ENCODE data around the gene IP6K2.
A peak's percentile ranks its signal among the peaks of the same experiment; 100 is the strongest.
"Not testable (repeated sequence)": the region's sequence is repeated elsewhere in the genome, so short reads cannot be mapped to it uniquely, and the experiment has no call there.

The IP6K2 gene

DNA sequence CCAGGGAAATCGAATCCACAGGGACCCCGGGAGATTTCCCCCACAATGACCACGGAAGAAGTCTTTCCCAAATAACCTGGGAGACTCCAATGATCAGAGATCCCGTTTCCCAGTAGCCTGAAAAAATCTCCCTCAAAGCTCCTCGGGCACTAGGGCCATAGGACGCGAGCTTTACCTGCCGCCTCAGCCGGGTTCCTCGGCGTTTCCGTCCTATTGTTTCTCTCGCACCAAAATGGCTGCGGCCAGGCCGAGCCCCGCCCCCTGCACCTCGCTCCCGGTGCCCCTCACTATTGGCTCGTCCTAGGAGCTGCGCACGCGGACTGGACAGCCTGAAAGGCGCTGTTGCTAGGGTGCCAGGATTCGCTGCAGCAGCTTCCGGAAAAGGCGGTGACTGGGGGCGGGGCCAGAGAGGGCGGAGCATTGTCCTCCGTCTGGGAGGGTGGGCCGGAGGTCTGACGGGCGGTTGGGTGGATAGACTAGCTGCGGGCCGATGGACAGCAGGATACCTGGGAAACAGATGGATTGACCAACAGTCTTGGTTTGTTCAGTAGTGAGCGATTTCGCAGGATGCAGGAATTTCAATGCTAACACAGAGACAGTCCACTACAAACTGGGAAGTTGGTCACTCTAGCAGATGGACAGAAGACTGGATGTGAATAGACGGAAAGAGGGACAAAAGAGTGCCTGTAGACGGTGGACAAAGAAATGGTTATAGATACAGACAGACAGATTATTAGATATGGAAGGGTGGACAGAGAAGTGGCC is at the start of gene IP6K2:
TSS of gene IP6K2 (minus strand) at position 240 of the 765 bp plus-strand sequence. CDS start 21,930 bp downstream, outside the sequence.
- Histone ChIP-seq H3K27ac (ENCODE audit: low read depth, low read length) (peak within 1 kb of the TSS; percentile 98), H3K4me3 (ENCODE audit: low read depth, low read length) (peak within 1 kb of the TSS; percentile 97), H3K4me1 (ENCODE audit: control insufficient read depth, insufficient read depth, low read length) (peaks cover 15% of the 10 kb centered on the region), H3K9ac (ENCODE audit: low read depth, low read length) (peak within 1 kb of the TSS; percentile 99), H3K9me3 (ENCODE audit: control insufficient read depth, insufficient read depth, low read length) (no peaks in the 10 kb centered on the region), H3K36me3 (ENCODE audit: control insufficient read depth, insufficient read depth, low read length) (peaks cover 33% of the 10 kb centered on the region), H3K27me3 (ENCODE audit: control insufficient read depth, insufficient read depth, low read length) (no peaks in the 10 kb centered on the region)

GRCh38 chr3:48765376-48765775 is 48.4 kb upstream of the IP6K2 start:
- H3K27me3 ChIP-seq (ENCODE audit: control insufficient read depth, insufficient read depth, low read length): no peaks in the 10 kb centered on the region
- H3K4me3 ChIP-seq (ENCODE audit: low read depth, low read length): no peak overlapping the region
- no peaks in the 10 kb centered on the region for H3K9me3 ChIP-seq (ENCODE audit: control insufficient read depth, insufficient read depth, low read length)

GRCh38 chr3:48762816-48763215 is 45.8 kb upstream of the IP6K2 start:
- Histone ChIP-seq H3K27ac (ENCODE audit: low read depth, low read length) (no peak overlapping the region), H3K4me3 (ENCODE audit: low read depth, low read length) (no peak overlapping the region), H3K36me3 (ENCODE audit: control insufficient read depth, insufficient read depth, low read length) (no peaks in the 10 kb centered on the region), H3K9ac (ENCODE audit: low read depth, low read length) (no peak overlapping the region), H3K27me3 (ENCODE audit: control insufficient read depth, insufficient read depth, low read length) (no peaks in the 10 kb centered on the region), H3K9me3 (ENCODE audit: control insufficient read depth, insufficient read depth, low read length) (no peaks in the 10 kb centered on the region), H3K4me1 (ENCODE audit: control insufficient read depth, insufficient read depth, low read length) (no peaks in the 10 kb centered on the region)

More at GRCh38 chr3:48765376-48765775, 48.4 kb upstream of the IP6K2 start:
- Histone ChIP-seq H3K27ac (ENCODE audit: low read depth, low read length) (no peak overlapping the region), H3K9ac (ENCODE audit: low read depth, low read length) (no peak overlapping the region), H3K36me3 (ENCODE audit: control insufficient read depth, insufficient read depth, low read length) (no peaks in the 10 kb centered on the region), H3K4me1 (ENCODE audit: control insufficient read depth, insufficient read depth, low read length) (no peaks in the 10 kb centered on the region)

DNA sequence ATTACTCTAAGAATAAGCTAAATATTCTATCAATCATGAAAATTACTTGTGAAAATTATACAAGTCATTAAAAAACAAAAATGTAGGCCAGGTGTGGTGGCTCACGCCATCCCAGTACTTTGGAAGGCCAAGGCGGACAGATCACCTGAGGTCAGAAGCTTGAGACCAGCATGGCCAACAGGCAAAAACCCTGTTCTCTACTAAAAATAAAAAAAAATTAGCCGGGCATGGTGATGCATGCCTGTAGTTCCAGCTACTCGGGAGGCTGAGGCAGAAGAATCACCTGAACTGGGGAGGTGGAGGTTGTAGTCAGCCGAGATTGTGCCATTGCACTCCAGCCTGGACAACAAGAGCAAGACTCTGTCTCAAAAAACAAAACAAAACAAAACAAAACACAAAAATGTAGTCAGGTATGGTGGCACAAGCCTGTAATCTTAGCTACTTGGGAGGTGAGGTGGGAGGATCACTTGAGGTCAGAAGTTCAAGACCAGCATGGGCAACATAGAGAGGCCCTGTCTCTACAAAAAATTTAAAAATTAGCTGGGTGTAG is 43.0 kb upstream of the IP6K2 start:
- not testable (repeated sequence) for H3K4me3 ChIP-seq (ENCODE audit: low read depth, low read length); H3K9me3 ChIP-seq (ENCODE audit: control insufficient read depth, insufficient read depth, low read length); H3K36me3 ChIP-seq (ENCODE audit: control insufficient read depth, insufficient read depth, low read length); H3K4me1 ChIP-seq (ENCODE audit: control insufficient read depth, insufficient read depth, low read length); H3K9ac ChIP-seq (ENCODE audit: low read depth, low read length); H3K27ac ChIP-seq (ENCODE audit: low read depth, low read length); H3K27me3 ChIP-seq (ENCODE audit: control insufficient read depth, insufficient read depth, low read length)

- H3K36me3 ChIP-seq (ENCODE audit: control insufficient read depth, insufficient read depth, low read length); H3K9ac ChIP-seq (ENCODE audit: low read depth, low read length); H3K27me3 ChIP-seq (ENCODE audit: control insufficient read depth, insufficient read depth, low read length); H3K27ac ChIP-seq (ENCODE audit: low read depth, low read length); H3K4me1 ChIP-seq (ENCODE audit: control insufficient read depth, insufficient read depth, low read length); H3K4me3 ChIP-seq (ENCODE audit: low read depth, low read length); H3K9me3 ChIP-seq (ENCODE audit: control insufficient read depth, insufficient read depth, low read length): not testable (repeated sequence)
Measured at GRCh38 chr3:48759531-48759930, 42.5 kb upstream of the IP6K2 start.

DNA sequence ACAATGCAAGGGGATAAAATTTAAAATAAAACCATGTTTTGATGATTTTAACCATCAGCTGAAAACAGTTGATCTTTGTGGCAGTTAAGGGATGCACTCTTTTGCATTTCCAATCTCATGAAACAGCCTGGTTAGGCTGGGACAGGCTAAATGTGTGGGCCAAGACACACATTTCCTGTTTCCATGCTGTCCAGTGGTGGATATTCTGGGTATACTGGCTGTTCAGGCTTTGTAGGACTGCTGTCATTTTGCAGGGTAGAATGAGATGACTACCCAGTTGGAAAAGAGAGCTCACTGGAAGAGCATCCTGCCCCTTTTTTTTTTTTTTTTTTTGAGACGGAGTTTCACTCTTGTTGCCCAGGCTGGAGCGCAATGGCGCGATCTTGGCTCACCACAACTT is 42.0 kb upstream of the IP6K2 start:
- Histone ChIP-seq H3K9ac (ENCODE audit: low read depth, low read length) (no peak overlapping the region), H3K4me3 (ENCODE audit: low read depth, low read length) (no peak overlapping the region), H3K9me3 (ENCODE audit: control insufficient read depth, insufficient read depth, low read length) (no peaks in the 10 kb centered on the region), H3K27ac (ENCODE audit: low read depth, low read length) (no peak overlapping the region), H3K4me1 (ENCODE audit: control insufficient read depth, insufficient read depth, low read length) (no peaks in the 10 kb centered on the region), H3K36me3 (ENCODE audit: control insufficient read depth, insufficient read depth, low read length) (no peaks in the 10 kb centered on the region), H3K27me3 (ENCODE audit: control insufficient read depth, insufficient read depth, low read length) (no peaks in the 10 kb centered on the region)

DNA sequence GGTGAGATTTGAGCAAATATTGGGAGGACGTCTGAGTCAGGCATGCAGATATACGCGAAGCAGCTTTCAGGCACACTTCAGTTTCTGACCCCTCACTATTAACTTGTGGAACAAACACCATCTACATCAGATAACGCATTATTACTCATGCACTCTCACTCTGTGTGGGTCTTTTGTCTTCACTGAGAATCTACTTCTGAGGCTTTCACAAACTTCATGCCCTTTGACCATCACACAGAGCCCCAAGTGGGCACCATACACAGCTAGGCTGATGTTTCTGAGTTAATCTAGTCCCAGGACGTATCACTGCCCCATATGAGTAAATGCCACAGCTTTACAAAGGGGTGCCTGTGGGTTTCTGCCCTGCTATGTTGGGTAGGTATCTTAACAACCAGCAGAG is 39.6 kb upstream of the IP6K2 start:
- H3K36me3 ChIP-seq (ENCODE audit: control insufficient read depth, insufficient read depth, low read length): no peaks in the 10 kb centered on the region
- no peaks in the 10 kb centered on the region for H3K27me3 ChIP-seq (ENCODE audit: control insufficient read depth, insufficient read depth, low read length)
- no peak overlapping the region for H3K9ac ChIP-seq (ENCODE audit: low read depth, low read length)
- no peak overlapping the region for H3K4me3 ChIP-seq (ENCODE audit: low read depth, low read length)
- no peaks in the 10 kb centered on the region for H3K4me1 ChIP-seq (ENCODE audit: control insufficient read depth, insufficient read depth, low read length)
- no peaks in the 10 kb centered on the region for H3K9me3 ChIP-seq (ENCODE audit: control insufficient read depth, insufficient read depth, low read length)
- no peak overlapping the region for H3K27ac ChIP-seq (ENCODE audit: low read depth, low read length)

DNA sequence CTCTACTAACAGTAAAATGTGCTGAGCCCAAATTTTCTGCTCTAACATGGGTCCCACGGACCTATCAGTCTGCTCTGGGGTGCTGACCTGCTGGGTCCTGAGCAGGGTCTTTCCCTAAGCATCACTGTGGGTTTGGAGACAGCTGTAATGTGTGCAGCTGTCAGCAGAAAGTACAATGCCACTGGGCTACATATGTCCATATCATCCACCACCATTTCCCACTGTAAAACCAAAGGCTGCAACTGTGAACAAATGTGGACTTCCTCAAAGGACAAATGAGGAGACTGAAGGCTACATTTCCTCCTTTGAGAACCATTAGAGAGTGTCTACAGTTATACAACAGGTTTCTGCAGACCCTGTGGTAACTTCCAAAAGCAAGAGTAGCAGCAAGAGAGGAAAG is 33.8 kb upstream of the IP6K2 start:
- H3K27ac ChIP-seq (ENCODE audit: low read depth, low read length): no peak overlapping the region

GRCh38 chr3:48748754-48749153 is 31.7 kb upstream of the IP6K2 start:
- Histone ChIP-seq H3K4me3 (ENCODE audit: low read depth, low read length) (no peak overlapping the region), H3K27ac (ENCODE audit: low read depth, low read length) (no peak overlapping the region), H3K9me3 (ENCODE audit: control insufficient read depth, insufficient read depth, low read length) (no peaks in the 10 kb centered on the region), H3K27me3 (ENCODE audit: control insufficient read depth, insufficient read depth, low read length) (no peaks in the 10 kb centered on the region), H3K9ac (ENCODE audit: low read depth, low read length) (no peak overlapping the region), H3K36me3 (ENCODE audit: control insufficient read depth, insufficient read depth, low read length) (0 out of 2 replicates have a peak, but pooled peaks cover 7% of the 10 kb centered on the region), H3K4me1 (ENCODE audit: control insufficient read depth, insufficient read depth, low read length) (no peaks in the 10 kb centered on the region)

More for the DNA sequence above, 33.8 kb upstream of the IP6K2 start:
- no peaks in the 10 kb centered on the region for H3K4me1 ChIP-seq (ENCODE audit: control insufficient read depth, insufficient read depth, low read length)
- no peak overlapping the region for H3K4me3 ChIP-seq (ENCODE audit: low read depth, low read length)
- 0 out of 2 replicates have a peak, but pooled peaks cover 7% of the 10 kb centered on the region for H3K36me3 ChIP-seq (ENCODE audit: control insufficient read depth, insufficient read depth, low read length)
- H3K9ac ChIP-seq (ENCODE audit: low read depth, low read length): no peak overlapping the region
- no peaks in the 10 kb centered on the region for H3K27me3 ChIP-seq (ENCODE audit: control insufficient read depth, insufficient read depth, low read length)
- no peaks in the 10 kb centered on the region for H3K9me3 ChIP-seq (ENCODE audit: control insufficient read depth, insufficient read depth, low read length)

GRCh38 chr3:48747706-48748105 is 30.7 kb upstream of the IP6K2 start:
- Histone ChIP-seq H3K27me3 (ENCODE audit: control insufficient read depth, insufficient read depth, low read length) (no peaks in the 10 kb centered on the region), H3K9ac (ENCODE audit: low read depth, low read length) (no peak overlapping the region), H3K27ac (ENCODE audit: low read depth, low read length) (no peak overlapping the region), H3K4me3 (ENCODE audit: low read depth, low read length) (no peak overlapping the region), H3K4me1 (ENCODE audit: control insufficient read depth, insufficient read depth, low read length) (no peaks in the 10 kb centered on the region), H3K36me3 (ENCODE audit: control insufficient read depth, insufficient read depth, low read length) (0 out of 2 replicates have a peak, but pooled peaks cover 7% of the 10 kb centered on the region), H3K9me3 (ENCODE audit: control insufficient read depth, insufficient read depth, low read length) (no peaks in the 10 kb centered on the region)

GRCh38 chr3:48747015-48747615 is 30.1 kb upstream of the IP6K2 start:
- no peaks in the 10 kb centered on the region for H3K27me3 ChIP-seq (ENCODE audit: control insufficient read depth, insufficient read depth, low read length)
- no peaks in the 10 kb centered on the region for H3K9me3 ChIP-seq (ENCODE audit: control insufficient read depth, insufficient read depth, low read length)
- no peak overlapping the region for H3K4me3 ChIP-seq (ENCODE audit: low read depth, low read length)
- H3K9ac ChIP-seq (ENCODE audit: low read depth, low read length): no peak overlapping the region
- H3K36me3 ChIP-seq (ENCODE audit: control insufficient read depth, insufficient read depth, low read length): 0 out of 2 replicates have a peak, but pooled peaks cover 7% of the 10 kb centered on the region
- no peak overlapping the region for H3K27ac ChIP-seq (ENCODE audit: low read depth, low read length)
- no peaks in the 10 kb centered on the region for H3K4me1 ChIP-seq (ENCODE audit: control insufficient read depth, insufficient read depth, low read length)

All from HUES48 (cell line).